HG02610 (cell line): ENCODE data around the gene ITGA8.
A peak's percentile ranks its signal among the peaks of the same experiment; 100 is the strongest.
"Not testable (repeated sequence)": the region's sequence is repeated elsewhere in the genome, so short reads cannot be mapped to it uniquely, and the experiment has no call there.

Source experiments
- ATAC-seq: cut with Tn5 transposase; IDR thresholded peaks from one replicate; pipeline ENCODE4 v1.9.1; 2021; ENCODE audit warnings: mild to moderate bottlenecking, moderate library complexity; ENCODE audit not compliant: unreplicated experiment

The ITGA8 gene

GRCh38 chr10:15719899-15720634, at the start of gene ITGA8:
Gene ITGA8, minus strand, starts transcription at chr10:15719922. Its CDS starts 151 bp downstream, at chr10:15719771.
- no peak for ATAC-seq

GRCh38 chr10:15764892-15765454, 45.3 kb upstream of the ITGA8 start:
- ATAC-seq: no peak

GRCh38 chr10:15763006-15763405, 43.3 kb upstream of the ITGA8 start:
- ATAC-seq: no peak

- ATAC-seq: not testable (repeated sequence)
These were observed 42.5 kb upstream of the ITGA8 start for GRCh38 chr10:15762239-15762638.

- not testable (repeated sequence) for ATAC-seq
These were observed 41.5 kb upstream of the ITGA8 start for GRCh38 chr10:15761224-15761623.

- no peak for ATAC-seq
These were observed 41.0 kb upstream of the ITGA8 start for GRCh38 chr10:15760681-15761080.

GRCh38 chr10:15759265-15759664, 39.5 kb upstream of the ITGA8 start:
- no peak for ATAC-seq

GRCh38 chr10:15758618-15759017, 38.9 kb upstream of the ITGA8 start:
- no peak for ATAC-seq

- no peak for ATAC-seq
These were observed 35.2 kb upstream of the ITGA8 start for GRCh38 chr10:15754937-15755336.

- no peak for ATAC-seq
These were observed 31.3 kb upstream of the ITGA8 start for GRCh38 chr10:15751046-15751445.

GRCh38 chr10:15748126-15748525, 28.4 kb upstream of the ITGA8 start:
- ATAC-seq: no peak

GRCh38 chr10:15747632-15748031, 27.9 kb upstream of the ITGA8 start:
- ATAC-seq: no peak

- no peak for ATAC-seq
These were observed 26.0 kb upstream of the ITGA8 start for GRCh38 chr10:15745751-15746150.

GRCh38 chr10:15744217-15744865, 24.6 kb upstream of the ITGA8 start:
- ATAC-seq: peak; percentile 61

- no peak for ATAC-seq
These were observed 23.7 kb upstream of the ITGA8 start for GRCh38 chr10:15743443-15743842.

GRCh38 chr10:15742836-15743235, 23.1 kb upstream of the ITGA8 start:
- ATAC-seq: no peak

GRCh38 chr10:15742102-15742501, 22.4 kb upstream of the ITGA8 start:
- ATAC-seq: no peak

GRCh38 chr10:15741581-15741980, 21.9 kb upstream of the ITGA8 start:
- no peak for ATAC-seq

GRCh38 chr10:15740261-15740660, 20.5 kb upstream of the ITGA8 start:
- no peak for ATAC-seq

GRCh38 chr10:15739254-15739970, 19.7 kb upstream of the ITGA8 start:
- ATAC-seq: no peak

GRCh38 chr10:15738270-15738925, 18.7 kb upstream of the ITGA8 start:
- no peak for ATAC-seq
